ENCODE measurements around the gene NTM.

GRCh38 chr11:131904756-131905155 lies 534.3 kb downstream of the NTM start:
- no peak for TF ChIP-seq CTCF (IDR thresholded peaks at IDR 0.05)
- TF ChIP-seq POLR2A (IDR thresholded peaks at IDR 0.05): no peak
- TF ChIP-seq EP300 (IDR thresholded peaks at IDR 0.05): no peak
